Gastrocnemius medialis (tissue), 4 donors: ENCODE data around the gene PFKFB2.

Experiments used
- POLR2A ChIP-seq, 2 donors: fragments of 450-650 bp; IDR thresholded peaks; one replicate each; pipeline ENCODE4 v1.6.1; 2017; ENCODE audit warnings: antibody characterized with exemption in 2 of 2, mild to moderate bottlenecking in 2 of 2, moderate library complexity in 2 of 2
- TF ChIP-seq, protein P1 (sequence below), 5 experiments: fragments of 450-650 bp in 3 of 5; fragments of 200-600 bp in 2 of 5; sonication (generic) in 2 of 5; IDR thresholded peaks in 4 of 5; conservative IDR thresholded peaks in 1 of 5; 1 replicate in 4 of 5; 2 replicates in 1 of 5; pipeline ENCODE4 v1.5.1; 2016 to 2019; ENCODE audit warnings: antibody characterized with exemption in 5 of 5, mild to moderate bottlenecking in 3 of 5, moderate library complexity in 3 of 5

DNA sequence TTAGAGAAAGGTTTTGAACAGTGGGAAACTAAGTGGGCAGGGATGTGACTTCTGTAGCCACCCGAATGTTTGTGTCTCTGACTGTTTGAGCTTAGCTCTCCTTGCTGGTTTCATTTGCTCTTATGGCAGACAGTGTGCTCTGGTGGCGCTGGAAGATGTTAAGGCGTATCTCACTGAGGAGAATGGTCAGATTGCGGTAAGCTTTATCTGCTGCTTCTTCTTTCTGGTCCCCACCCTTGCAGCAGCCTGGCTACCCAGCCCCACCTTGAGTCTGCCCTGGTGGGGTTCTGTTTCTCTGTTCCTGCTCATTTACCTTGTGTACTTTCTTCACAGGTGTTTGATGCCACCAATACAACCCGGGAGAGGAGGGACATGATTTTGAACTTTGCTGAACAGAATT lies 9.9 kb downstream of the PFKFB2 start:
- TF ChIP-seq POLR2A (IDR thresholded peaks at IDR 0.05) = no peak
- TF ChIP-seq, protein P1, sequence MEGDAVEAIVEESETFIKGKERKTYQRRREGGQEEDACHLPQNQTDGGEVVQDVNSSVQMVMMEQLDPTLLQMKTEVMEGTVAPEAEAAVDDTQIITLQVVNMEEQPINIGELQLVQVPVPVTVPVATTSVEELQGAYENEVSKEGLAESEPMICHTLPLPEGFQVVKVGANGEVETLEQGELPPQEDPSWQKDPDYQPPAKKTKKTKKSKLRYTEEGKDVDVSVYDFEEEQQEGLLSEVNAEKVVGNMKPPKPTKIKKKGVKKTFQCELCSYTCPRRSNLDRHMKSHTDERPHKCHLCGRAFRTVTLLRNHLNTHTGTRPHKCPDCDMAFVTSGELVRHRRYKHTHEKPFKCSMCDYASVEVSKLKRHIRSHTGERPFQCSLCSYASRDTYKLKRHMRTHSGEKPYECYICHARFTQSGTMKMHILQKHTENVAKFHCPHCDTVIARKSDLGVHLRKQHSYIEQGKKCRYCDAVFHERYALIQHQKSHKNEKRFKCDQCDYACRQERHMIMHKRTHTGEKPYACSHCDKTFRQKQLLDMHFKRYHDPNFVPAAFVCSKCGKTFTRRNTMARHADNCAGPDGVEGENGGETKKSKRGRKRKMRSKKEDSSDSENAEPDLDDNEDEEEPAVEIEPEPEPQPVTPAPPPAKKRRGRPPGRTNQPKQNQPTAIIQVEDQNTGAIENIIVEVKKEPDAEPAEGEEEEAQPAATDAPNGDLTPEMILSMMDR (IDR thresholded peaks at IDR 0.05 in 4 of 5, conservative IDR thresholded peaks at IDR 0.05 in 1 of 5) = no peak
